HCT116 (cell line): ENCODE measurements around the gene KSR2. TPM values are rescaled to one million over a fixed set of nuclear protein-coding genes. Genes with fewer than 3 reads are reported as not detected.

Experiments used
- ATAC-seq: fragments of 200-7000 bp; cut with Tn5 transposase; 2 replicates; pipeline ENCODE4 v1.9.1; 2020; ENCODE audit warnings: mild to moderate bottlenecking, moderate library complexity
- BruUV-seq: library from RNA; stranded (reverse); fragments of 400-500 nt; replicated peaks from 2 replicates; lab custom pipeline; 2021; lab: Mats Ljungman, UMichigan
- CTCF ChIA-PET: fragments of 300-600 bp; sonication (Branson Sonifier 250); formaldehyde crosslinking; loops from one replicate; lab custom pipeline; 2021; ENCODE audit warnings: antibody characterized with exemption; lab: Charles Lee
- POLR2A ChIA-PET: fragments of 300-600, 350-600 bp; sonication (Branson Sonifier 250); formaldehyde crosslinking; loops from one replicate; lab custom pipeline; 2021; ENCODE audit warnings: antibody characterized with exemption; lab: Charles Lee
- RAD21 ChIA-PET, 2 experiments: fragments of 300-600 bp; sonication (Branson Sonifier 250); formaldehyde crosslinking; loops; one replicate each; lab custom pipeline; 2023; ENCODE audit warnings: low total read pairs in 2 of 2; ENCODE audit not compliant: uncharacterized antibody in 2 of 2, unreplicated experiment in 2 of 2, low non-redundant PET in 1 of 2; lab: Charles Lee
- DNase-seq: peaks from one replicate; pipeline ENCODE4 v3.0.0-alpha.2; 2010; ENCODE audit warnings: low read depth, low spot score
- H2AFZ ChIP-seq: fragments of 200-600 bp; shearing (Covaris generic), sonication (generic); 2 replicates; pipeline ENCODE4 v1.6.1; 2017; ENCODE audit warnings: low read depth, mixed run types, mixed read lengths, antibody characterized with exemption, low read length; ENCODE audit not compliant: poor library complexity, severe bottlenecking
- H3K27ac ChIP-seq: 2 replicates; pipeline ENCODE4 v1.5.1; 2012; ENCODE audit warnings: low read depth, low read length
- H3K27me3 ChIP-seq: fragments of 200-600 bp; sonication (generic); 2 replicates; pipeline ENCODE4 v1.6.1; 2016; ENCODE audit warnings: mixed run types, low read length, mixed read lengths; ENCODE audit not compliant: insufficient read depth
- H3K36me3 ChIP-seq, 2 experiments: fragments of 200-500 bp in 1 of 2; fragments of 200-600 bp in 1 of 2; sonication (Bioruptor generic) in 1 of 2; sonication (generic) in 1 of 2; 2 replicates each; pipeline versions ENCODE4 v1.5.1 to v1.6.1; 2014 to 2016; ENCODE audit warnings: low read length in 2 of 2, inconsistent platforms in 1 of 2, mixed read lengths in 1 of 2, mixed run types in 1 of 2; ENCODE audit not compliant: insufficient read depth in 2 of 2, control insufficient read depth in 1 of 2
- H3K4me1 ChIP-seq, 2 experiments: fragments of 200-600 bp in 1 of 2; sonication (generic) in 1 of 2; 2 replicates each; pipeline versions ENCODE4 v1.5.1 to v1.6.1; 2012 to 2017; ENCODE audit warnings: low read length in 2 of 2, inconsistent platforms in 1 of 2, mild to moderate bottlenecking in 1 of 2, mixed read lengths in 1 of 2, mixed run types in 1 of 2, moderate library complexity in 1 of 2; ENCODE audit not compliant: insufficient read depth in 2 of 2, control insufficient read depth in 1 of 2
- H3K4me2 ChIP-seq: fragments of 200-600 bp; sonication (generic); 2 replicates; pipeline ENCODE4 v1.6.1; 2017; ENCODE audit warnings: mixed run types, low read length, mixed read lengths
- H3K4me3 ChIP-seq, 2 experiments: fragments of 200-600 bp in 1 of 2; sonication (generic) in 1 of 2; replicated peaks in 1 of 2; 2 replicates each; pipeline ENCODE4 v1.5.1; 2011 to 2016; ENCODE audit warnings: low read length in 2 of 2, control low read depth in 1 of 2, low read depth in 1 of 2, mild to moderate bottlenecking in 1 of 2, mixed read lengths in 1 of 2, mixed run types in 1 of 2
- H3K79me2 ChIP-seq: fragments of 200-600 bp; sonication (generic); 2 replicates; pipeline ENCODE4 v1.6.1; 2017; ENCODE audit warnings: mild to moderate bottlenecking, mixed run types, low read length, moderate library complexity, mixed read lengths; ENCODE audit not compliant: insufficient read depth
- H3K9ac ChIP-seq: fragments of 200-600 bp; sonication (generic); 2 replicates; pipeline ENCODE4 v1.6.1; 2016; ENCODE audit warnings: low read length, mixed read lengths
- H3K9me2 ChIP-seq: fragments of 200-600 bp; sonication (generic), shearing (Covaris generic); 2 replicates; pipeline ENCODE4 v1.6.1; 2017; ENCODE audit warnings: mixed run types, mild to moderate bottlenecking, moderate library complexity; ENCODE audit not compliant: insufficient read depth
- H3K9me3 ChIP-seq, 2 experiments: fragments of 200-500 bp in 1 of 2; fragments of 200-600 bp in 1 of 2; sonication (Bioruptor generic) in 1 of 2; sonication (generic) in 1 of 2; 2 replicates each; pipeline ENCODE4 v1.6.1; 2014 to 2017; ENCODE audit warnings: low read length in 2 of 2, mixed read lengths in 2 of 2, inconsistent platforms in 1 of 2, low read depth in 1 of 2, mild to moderate bottlenecking in 1 of 2, mixed run types in 1 of 2, moderate library complexity in 1 of 2; ENCODE audit not compliant: control insufficient read depth in 1 of 2, insufficient read depth in 1 of 2
- H4K20me1 ChIP-seq: fragments of 200-600 bp; sonication (generic), shearing (Covaris generic); 2 replicates; pipeline ENCODE4 v1.6.1; 2017; ENCODE audit warnings: mixed run types, mild to moderate bottlenecking, moderate library complexity; ENCODE audit not compliant: insufficient read depth
- ATF3 ChIP-seq: IDR thresholded peaks from 2 replicates; pipeline ENCODE4 v1.6.1; 2012
- CBX3 ChIP-seq: IDR thresholded peaks from 2 replicates; pipeline ENCODE4 v1.6.1; 2012; ENCODE audit warnings: low read depth
- CEBPB ChIP-seq: IDR thresholded peaks from 2 replicates; pipeline ENCODE4 v1.6.1; 2012; ENCODE audit warnings: low read depth
- EGR1 ChIP-seq: IDR thresholded peaks from 2 replicates; pipeline ENCODE4 v1.6.1; 2012; ENCODE audit warnings: low read depth
- ELF1 ChIP-seq: IDR thresholded peaks from 2 replicates; pipeline ENCODE4 v1.6.1; 2012; ENCODE audit warnings: low read depth, borderline replicate concordance
- EZH2phosphoT487 ChIP-seq: fragments of 200-600 bp; IDR thresholded peaks from 2 replicates; pipeline ENCODE4 v1.6.1; 2018; ENCODE audit warnings: antibody characterized with exemption, borderline replicate concordance
- FOSL1 ChIP-seq: IDR thresholded peaks from 2 replicates; pipeline ENCODE4 v1.6.1; 2012; ENCODE audit warnings: low read depth
- POLR2A ChIP-seq: IDR thresholded peaks from 2 replicates; pipeline ENCODE4 v1.7.0; 2011; ENCODE audit warnings: borderline replicate concordance; ENCODE audit not compliant: insufficient read depth, insufficient read length; ENCODE audit errors: extremely low read depth
- POLR2AphosphoS5 ChIP-seq: IDR thresholded peaks from 2 replicates; pipeline ENCODE4 v1.6.1; 2011; ENCODE audit warnings: mild to moderate bottlenecking, low read depth, low read length, moderate library complexity
- RAD21 ChIP-seq: IDR thresholded peaks from 2 replicates; pipeline ENCODE4 v1.6.1; 2012; ENCODE audit warnings: low read depth, mild to moderate bottlenecking
- SP1 ChIP-seq: IDR thresholded peaks from 2 replicates; pipeline ENCODE4 v1.6.1; 2012; ENCODE audit warnings: low read depth
- SRF ChIP-seq: IDR thresholded peaks from 2 replicates; pipeline ENCODE4 v1.6.1; 2012; ENCODE audit warnings: low read depth
- YY1 ChIP-seq: IDR thresholded peaks from 2 replicates; pipeline ENCODE4 v1.6.1; 2011; ENCODE audit warnings: low read length, low read depth, moderate library complexity, mild to moderate bottlenecking; ENCODE audit not compliant: insufficient replicate concordance; ENCODE audit errors: extremely low read depth
- ZBTB33 ChIP-seq: IDR thresholded peaks from 2 replicates; pipeline ENCODE4 v1.6.1; 2011; ENCODE audit warnings: mild to moderate bottlenecking, low read length, moderate library complexity; ENCODE audit not compliant: insufficient replicate concordance; ENCODE audit errors: extremely low read depth
- ZFX ChIP-seq: fragments of 450-650 bp; IDR thresholded peaks from 2 replicates; pipeline ENCODE4 v1.6.1; 2017
- ZNF274 ChIP-seq: fragments of 200-500 bp; sonication (Bioruptor generic); IDR thresholded peaks from 2 replicates; pipeline ENCODE4 v1.6.1; 2014; ENCODE audit warnings: mild to moderate bottlenecking, low read depth, low read length, inconsistent platforms
- intact Hi-C: fragments of 100-400 bp; cut with micrococcal nuclease; formaldehyde crosslinking; loops from 2 replicates; pipeline ENCODE4 v1.10.0; 2022
- total RNA-seq: library from RNA; stranded (reverse); gene quantifications from one replicate; pipeline ENCODE4 v1.2.1, GENCODE V29; 2021; ENCODE audit not compliant: unreplicated experiment
- TF ChIP-seq, protein P1 (sequence below), 3 experiments: fragments of 200-600 bp in 1 of 3; sonication (generic) in 1 of 3; IDR thresholded peaks in 2 of 3; conservative IDR thresholded peaks in 1 of 3; 2 replicates each; pipeline ENCODE4 v1.5.1; 2012 to 2017; ENCODE audit warnings: low read depth in 2 of 3, low read length in 2 of 3, antibody characterized with exemption in 1 of 3, borderline replicate concordance in 1 of 3, control low read depth in 1 of 3, mild to moderate bottlenecking in 1 of 3, mixed read lengths in 1 of 3, mixed run types in 1 of 3, moderate library complexity in 1 of 3; ENCODE audit not compliant: insufficient read depth in 1 of 3
- TF ChIP-seq, protein P2 (sequence below): IDR thresholded peaks from 2 replicates; pipeline ENCODE4 v1.6.1; 2012; ENCODE audit warnings: low read depth
- TF ChIP-seq, protein P3 (sequence below): IDR thresholded peaks from 2 replicates; pipeline ENCODE4 v1.6.1; 2012

The KSR2 gene
- total RNA-seq, 1 experiment from 2014 or later: 10.1 TPM

DNA sequence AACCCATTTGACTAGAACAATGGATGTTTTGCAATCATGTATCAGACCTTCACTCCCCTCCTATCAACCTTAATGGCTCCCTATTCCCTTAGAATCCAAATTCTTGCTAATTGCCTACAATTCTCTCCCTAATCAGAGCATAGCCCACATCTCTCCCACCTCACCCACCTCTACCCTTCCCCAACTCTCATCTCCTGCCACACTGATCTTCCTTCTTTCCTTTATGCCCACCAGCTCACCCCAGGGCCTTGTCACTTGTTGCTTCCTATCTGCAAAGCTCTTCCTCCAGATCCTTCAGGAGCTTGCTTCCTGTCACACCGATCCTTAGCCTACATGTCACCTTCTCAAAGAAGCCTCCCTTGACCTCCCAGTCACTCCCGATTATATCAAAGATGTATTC, 177.8 kb downstream of the KSR2 start:
- intact Hi-C loops: no loop called here
- no peak for ATAC-seq
- Histone ChIP-seq H3K4me2 (no peak overlapping the region), H3K4me3 (no peak overlapping the region), H3K27me3 (no peaks in the 10 kb centered on the region), H3K27ac (no peak overlapping the region), H3K79me2 (no peaks in the 10 kb centered on the region), H3K9me2 (no peaks in the 10 kb centered on the region), H2AFZ (no peak overlapping the region), H4K20me1 (no peaks in the 10 kb centered on the region), H3K4me1 (no peaks in the 10 kb centered on the region), H3K9ac (no peak overlapping the region), H3K9me3 (peaks cover 0 to 8% of the 10 kb centered on the region in 2 experiments; a peak in 1 of 4 replicates), H3K36me3 (no peaks in the 10 kb centered on the region)
- ChIA-PET RAD21 (no interaction called here), POLR2A (no interaction called here), CTCF (interaction anchor here (1.6 kb wide), 1 partner anchor 46 kb away, joined by 6 read pairs; no protein-coding TSS in a partner anchor)
- TF ChIP-seq EGR1 (no peak), ZBTB33 (no peak), POLR2AphosphoS5 (no peak), SP1 (no peak), YY1 (no peak), ZFX (no peak), ZNF274 (no peak), ELF1 (no peak), FOSL1 (no peak), POLR2A (no peak), ATF3 (no peak), SRF (no peak), EZH2phosphoT487 (no peak), RAD21 (no peak), CEBPB (no peak), CBX3 (no peak)
- TF ChIP-seq, protein P1, sequence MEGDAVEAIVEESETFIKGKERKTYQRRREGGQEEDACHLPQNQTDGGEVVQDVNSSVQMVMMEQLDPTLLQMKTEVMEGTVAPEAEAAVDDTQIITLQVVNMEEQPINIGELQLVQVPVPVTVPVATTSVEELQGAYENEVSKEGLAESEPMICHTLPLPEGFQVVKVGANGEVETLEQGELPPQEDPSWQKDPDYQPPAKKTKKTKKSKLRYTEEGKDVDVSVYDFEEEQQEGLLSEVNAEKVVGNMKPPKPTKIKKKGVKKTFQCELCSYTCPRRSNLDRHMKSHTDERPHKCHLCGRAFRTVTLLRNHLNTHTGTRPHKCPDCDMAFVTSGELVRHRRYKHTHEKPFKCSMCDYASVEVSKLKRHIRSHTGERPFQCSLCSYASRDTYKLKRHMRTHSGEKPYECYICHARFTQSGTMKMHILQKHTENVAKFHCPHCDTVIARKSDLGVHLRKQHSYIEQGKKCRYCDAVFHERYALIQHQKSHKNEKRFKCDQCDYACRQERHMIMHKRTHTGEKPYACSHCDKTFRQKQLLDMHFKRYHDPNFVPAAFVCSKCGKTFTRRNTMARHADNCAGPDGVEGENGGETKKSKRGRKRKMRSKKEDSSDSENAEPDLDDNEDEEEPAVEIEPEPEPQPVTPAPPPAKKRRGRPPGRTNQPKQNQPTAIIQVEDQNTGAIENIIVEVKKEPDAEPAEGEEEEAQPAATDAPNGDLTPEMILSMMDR (IDR thresholded peaks at IDR 0.05 in 2 of 3, conservative IDR thresholded peaks at IDR 0.05 in 1 of 3; ENCODE audit: borderline replicate concordance in 1 of 3, insufficient read depth in 1 of 3, low read depth in 2 of 3, low read length in 2 of 3): no peak
- TF ChIP-seq, protein P2, sequence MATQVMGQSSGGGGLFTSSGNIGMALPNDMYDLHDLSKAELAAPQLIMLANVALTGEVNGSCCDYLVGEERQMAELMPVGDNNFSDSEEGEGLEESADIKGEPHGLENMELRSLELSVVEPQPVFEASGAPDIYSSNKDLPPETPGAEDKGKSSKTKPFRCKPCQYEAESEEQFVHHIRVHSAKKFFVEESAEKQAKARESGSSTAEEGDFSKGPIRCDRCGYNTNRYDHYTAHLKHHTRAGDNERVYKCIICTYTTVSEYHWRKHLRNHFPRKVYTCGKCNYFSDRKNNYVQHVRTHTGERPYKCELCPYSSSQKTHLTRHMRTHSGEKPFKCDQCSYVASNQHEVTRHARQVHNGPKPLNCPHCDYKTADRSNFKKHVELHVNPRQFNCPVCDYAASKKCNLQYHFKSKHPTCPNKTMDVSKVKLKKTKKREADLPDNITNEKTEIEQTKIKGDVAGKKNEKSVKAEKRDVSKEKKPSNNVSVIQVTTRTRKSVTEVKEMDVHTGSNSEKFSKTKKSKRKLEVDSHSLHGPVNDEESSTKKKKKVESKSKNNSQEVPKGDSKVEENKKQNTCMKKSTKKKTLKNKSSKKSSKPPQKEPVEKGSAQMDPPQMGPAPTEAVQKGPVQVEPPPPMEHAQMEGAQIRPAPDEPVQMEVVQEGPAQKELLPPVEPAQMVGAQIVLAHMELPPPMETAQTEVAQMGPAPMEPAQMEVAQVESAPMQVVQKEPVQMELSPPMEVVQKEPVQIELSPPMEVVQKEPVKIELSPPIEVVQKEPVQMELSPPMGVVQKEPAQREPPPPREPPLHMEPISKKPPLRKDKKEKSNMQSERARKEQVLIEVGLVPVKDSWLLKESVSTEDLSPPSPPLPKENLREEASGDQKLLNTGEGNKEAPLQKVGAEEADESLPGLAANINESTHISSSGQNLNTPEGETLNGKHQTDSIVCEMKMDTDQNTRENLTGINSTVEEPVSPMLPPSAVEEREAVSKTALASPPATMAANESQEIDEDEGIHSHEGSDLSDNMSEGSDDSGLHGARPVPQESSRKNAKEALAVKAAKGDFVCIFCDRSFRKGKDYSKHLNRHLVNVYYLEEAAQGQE: no peak
- TF ChIP-seq, protein P3, sequence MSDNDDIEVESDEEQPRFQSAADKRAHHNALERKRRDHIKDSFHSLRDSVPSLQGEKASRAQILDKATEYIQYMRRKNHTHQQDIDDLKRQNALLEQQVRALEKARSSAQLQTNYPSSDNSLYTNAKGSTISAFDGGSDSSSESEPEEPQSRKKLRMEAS: no peak
- no TSS peak for BruUV-seq
- DNase-seq: no peak
